HepG2 (cell line): Measurements from ENCODE around the gene CERS4. TPM values are rescaled to one million over a fixed set of nuclear protein-coding genes. Genes with fewer than 3 reads are reported as not detected.

Source experiments
- ADNP ChIP-seq: sonication (generic); formaldehyde crosslinking; IDR thresholded peaks from 2 replicates; pipeline ENCODE4 v1.4.0; 2020; ENCODE audit warnings: missing genetic modification reagents
- CCAR2 ChIP-seq: fragments of 200-400 bp; formaldehyde crosslinking; optimal IDR thresholded peaks from 2 replicates; pipeline ENCODE3; 2018; ENCODE audit warnings: low read depth, mild to moderate bottlenecking, low read length, moderate library complexity
- GATAD1 ChIP-seq: IDR thresholded peaks from 2 replicates; pipeline ENCODE4 v1.6.1; 2016; ENCODE audit warnings: missing genetic modification reagents, missing compliant biosample characterization
- IRX3 ChIP-seq: sonication (generic); formaldehyde crosslinking; IDR thresholded peaks from 2 replicates; pipeline ENCODE4 v1.8.1; 2023; ENCODE audit warnings: mild to moderate bottlenecking, low read depth, missing genetic modification reagents, borderline replicate concordance
- polyA plus RNA-seq, 8 experiments: library from polyadenylated mRNA; depleted of rRNA in 3 of 8; stranded (reverse) in 7 of 8; unstranded in 1 of 8; fragments of >200 nt; fragmentation: Illumina TruSeq in 4 of 8; extraction: Trizol in 4 of 8; gene quantifications; 2 replicates each; pipeline versions ENCODE4 v1.2.1 to v1.2.3, GENCODE V29; 2011 to 2016; ENCODE audit warnings: low read depth in 4 of 8, missing spikeins in 1 of 8, mixed read lengths in 1 of 8; ENCODE audit not compliant: insufficient read depth in 1 of 8
- total RNA-seq, 5 experiments: library from RNA; depleted of rRNA; stranded (reverse); fragments of >200 nt; fragmentation: Illumina TruSeq; extraction: Trizol; gene quantifications; 2 replicates each; pipeline ENCODE4 v1.2.3, GENCODE V29; 2016; ENCODE audit warnings: low read depth in 1 of 5
- TF ChIP-seq, protein P1 (sequence below): sonication (generic); formaldehyde crosslinking; conservative IDR thresholded peaks from 2 replicates; pipeline ENCODE4 v1.8.0; 2022; ENCODE audit warnings: missing genetic modification reagents
- TF ChIP-seq, protein P2 (sequence below): sonication (generic); formaldehyde crosslinking; IDR thresholded peaks from 2 replicates; pipeline ENCODE4 v1.8.0; 2022; ENCODE audit warnings: missing genetic modification reagents, low read depth, mild to moderate bottlenecking, borderline replicate concordance
- TF ChIP-seq, protein P3 (sequence below): fragments of 450-650 bp; IDR thresholded peaks from 2 replicates; pipeline ENCODE4 v1.6.1; 2017; ENCODE audit warnings: mild to moderate bottlenecking
- TF ChIP-seq, protein P4 (sequence below), 2 experiments: IDR thresholded peaks; 2 replicates each; pipeline ENCODE4 v1.6.1; 2011 to 2012; ENCODE audit warnings: low read length in 2 of 2, borderline replicate concordance in 1 of 2, low read depth in 1 of 2, mild to moderate bottlenecking in 1 of 2, moderate library complexity in 1 of 2
- TF ChIP-seq, protein P5 (sequence below): sonication (generic); formaldehyde crosslinking; IDR thresholded peaks from 2 replicates; pipeline ENCODE4 v1.9.0; 2021; ENCODE audit warnings: mild to moderate bottlenecking, missing genetic modification reagents

CERS4 gene
- total and polyA plus RNA-seq, 2 of the 13 experiments (the other 11 are each of a cell fraction or from before 2014, with no cell fraction given) = 74.7 to 83.5 TPM

DNA sequence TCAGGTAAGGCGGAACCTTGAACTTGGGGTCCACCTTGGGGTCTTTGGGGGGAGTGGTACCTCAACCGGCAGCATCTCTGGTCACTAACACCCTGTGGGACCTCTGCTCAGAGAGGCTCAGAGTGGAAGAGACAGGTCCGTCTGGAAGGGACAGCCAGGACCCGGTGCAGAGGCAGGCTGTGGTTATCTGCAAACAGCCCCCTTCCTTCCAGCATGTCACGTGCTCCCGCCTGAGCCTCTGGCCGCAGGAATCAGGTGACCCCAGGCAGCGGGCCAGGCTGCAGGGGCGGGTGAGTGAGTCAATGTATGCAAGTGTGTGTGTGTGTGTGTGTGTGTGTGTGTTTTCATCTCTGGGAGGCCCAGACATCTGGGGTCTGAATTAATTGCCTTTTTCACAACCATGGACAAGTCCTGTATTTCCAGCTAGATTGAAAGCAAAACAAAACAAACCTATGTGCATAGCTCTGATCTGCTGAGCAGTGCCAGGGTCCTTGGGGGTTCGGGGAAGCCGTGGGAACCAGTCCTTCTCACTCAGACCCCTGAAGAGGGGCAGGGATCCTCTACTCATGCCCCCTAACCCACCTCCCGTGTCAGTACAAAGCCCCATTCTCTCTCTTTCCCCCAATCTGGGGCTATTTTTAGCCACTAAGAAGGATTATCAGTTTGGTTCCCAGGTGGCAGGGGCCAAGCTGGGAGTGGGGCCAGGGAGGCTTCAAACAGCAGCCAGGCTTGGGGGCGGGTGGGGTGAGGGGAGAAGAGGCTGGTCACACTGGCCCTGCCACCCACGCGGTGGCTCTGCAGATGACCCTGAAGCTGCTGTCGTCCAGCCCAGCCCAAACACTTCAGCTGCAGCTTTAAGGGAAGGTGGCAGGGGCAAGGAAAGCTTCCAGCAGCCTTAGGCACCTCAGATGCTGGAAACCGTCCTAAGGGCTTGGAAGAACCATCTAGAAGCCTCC, 31.4 kb downstream of the CERS4 start (continued):
- TF ChIP-seq, protein P1, sequence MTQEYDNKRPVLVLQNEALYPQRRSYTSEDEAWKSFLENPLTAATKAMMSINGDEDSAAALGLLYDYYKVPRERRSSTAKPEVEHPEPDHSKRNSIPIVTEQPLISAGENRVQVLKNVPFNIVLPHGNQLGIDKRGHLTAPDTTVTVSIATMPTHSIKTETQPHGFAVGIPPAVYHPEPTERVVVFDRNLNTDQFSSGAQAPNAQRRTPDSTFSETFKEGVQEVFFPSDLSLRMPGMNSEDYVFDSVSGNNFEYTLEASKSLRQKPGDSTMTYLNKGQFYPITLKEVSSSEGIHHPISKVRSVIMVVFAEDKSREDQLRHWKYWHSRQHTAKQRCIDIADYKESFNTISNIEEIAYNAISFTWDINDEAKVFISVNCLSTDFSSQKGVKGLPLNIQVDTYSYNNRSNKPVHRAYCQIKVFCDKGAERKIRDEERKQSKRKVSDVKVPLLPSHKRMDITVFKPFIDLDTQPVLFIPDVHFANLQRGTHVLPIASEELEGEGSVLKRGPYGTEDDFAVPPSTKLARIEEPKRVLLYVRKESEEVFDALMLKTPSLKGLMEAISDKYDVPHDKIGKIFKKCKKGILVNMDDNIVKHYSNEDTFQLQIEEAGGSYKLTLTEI (CRISPR knock-in tag) = no peak
- TF ChIP-seq, protein P2, sequence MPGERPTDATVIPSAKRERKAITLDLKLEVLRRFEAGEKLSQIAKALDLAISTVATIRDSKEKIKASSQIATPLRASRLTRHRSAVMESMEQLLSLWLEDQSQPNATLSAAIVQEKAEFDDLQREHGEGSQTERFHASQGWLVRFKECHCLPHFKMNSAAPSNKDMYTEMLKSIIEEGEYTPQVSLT = no peak
- TF ChIP-seq, protein P3, sequence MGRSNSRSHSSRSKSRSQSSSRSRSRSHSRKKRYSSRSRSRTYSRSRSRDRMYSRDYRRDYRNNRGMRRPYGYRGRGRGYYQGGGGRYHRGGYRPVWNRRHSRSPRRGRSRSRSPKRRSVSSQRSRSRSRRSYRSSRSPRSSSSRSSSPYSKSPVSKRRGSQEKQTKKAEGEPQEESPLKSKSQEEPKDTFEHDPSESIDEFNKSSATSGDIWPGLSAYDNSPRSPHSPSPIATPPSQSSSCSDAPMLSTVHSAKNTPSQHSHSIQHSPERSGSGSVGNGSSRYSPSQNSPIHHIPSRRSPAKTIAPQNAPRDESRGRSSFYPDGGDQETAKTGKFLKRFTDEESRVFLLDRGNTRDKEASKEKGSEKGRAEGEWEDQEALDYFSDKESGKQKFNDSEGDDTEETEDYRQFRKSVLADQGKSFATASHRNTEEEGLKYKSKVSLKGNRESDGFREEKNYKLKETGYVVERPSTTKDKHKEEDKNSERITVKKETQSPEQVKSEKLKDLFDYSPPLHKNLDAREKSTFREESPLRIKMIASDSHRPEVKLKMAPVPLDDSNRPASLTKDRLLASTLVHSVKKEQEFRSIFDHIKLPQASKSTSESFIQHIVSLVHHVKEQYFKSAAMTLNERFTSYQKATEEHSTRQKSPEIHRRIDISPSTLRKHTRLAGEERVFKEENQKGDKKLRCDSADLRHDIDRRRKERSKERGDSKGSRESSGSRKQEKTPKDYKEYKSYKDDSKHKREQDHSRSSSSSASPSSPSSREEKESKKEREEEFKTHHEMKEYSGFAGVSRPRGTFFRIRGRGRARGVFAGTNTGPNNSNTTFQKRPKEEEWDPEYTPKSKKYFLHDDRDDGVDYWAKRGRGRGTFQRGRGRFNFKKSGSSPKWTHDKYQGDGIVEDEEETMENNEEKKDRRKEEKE = no peak
- TF ChIP-seq, protein P4, sequence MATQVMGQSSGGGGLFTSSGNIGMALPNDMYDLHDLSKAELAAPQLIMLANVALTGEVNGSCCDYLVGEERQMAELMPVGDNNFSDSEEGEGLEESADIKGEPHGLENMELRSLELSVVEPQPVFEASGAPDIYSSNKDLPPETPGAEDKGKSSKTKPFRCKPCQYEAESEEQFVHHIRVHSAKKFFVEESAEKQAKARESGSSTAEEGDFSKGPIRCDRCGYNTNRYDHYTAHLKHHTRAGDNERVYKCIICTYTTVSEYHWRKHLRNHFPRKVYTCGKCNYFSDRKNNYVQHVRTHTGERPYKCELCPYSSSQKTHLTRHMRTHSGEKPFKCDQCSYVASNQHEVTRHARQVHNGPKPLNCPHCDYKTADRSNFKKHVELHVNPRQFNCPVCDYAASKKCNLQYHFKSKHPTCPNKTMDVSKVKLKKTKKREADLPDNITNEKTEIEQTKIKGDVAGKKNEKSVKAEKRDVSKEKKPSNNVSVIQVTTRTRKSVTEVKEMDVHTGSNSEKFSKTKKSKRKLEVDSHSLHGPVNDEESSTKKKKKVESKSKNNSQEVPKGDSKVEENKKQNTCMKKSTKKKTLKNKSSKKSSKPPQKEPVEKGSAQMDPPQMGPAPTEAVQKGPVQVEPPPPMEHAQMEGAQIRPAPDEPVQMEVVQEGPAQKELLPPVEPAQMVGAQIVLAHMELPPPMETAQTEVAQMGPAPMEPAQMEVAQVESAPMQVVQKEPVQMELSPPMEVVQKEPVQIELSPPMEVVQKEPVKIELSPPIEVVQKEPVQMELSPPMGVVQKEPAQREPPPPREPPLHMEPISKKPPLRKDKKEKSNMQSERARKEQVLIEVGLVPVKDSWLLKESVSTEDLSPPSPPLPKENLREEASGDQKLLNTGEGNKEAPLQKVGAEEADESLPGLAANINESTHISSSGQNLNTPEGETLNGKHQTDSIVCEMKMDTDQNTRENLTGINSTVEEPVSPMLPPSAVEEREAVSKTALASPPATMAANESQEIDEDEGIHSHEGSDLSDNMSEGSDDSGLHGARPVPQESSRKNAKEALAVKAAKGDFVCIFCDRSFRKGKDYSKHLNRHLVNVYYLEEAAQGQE (IDR thresholded peaks at IDR 0.05; ENCODE audit: borderline replicate concordance in 1 of 2, low read depth in 1 of 2, low read length in 2 of 2) = 0 out of 4 replicates have a peak, but pooled peaks of 1 of the 2 experiments have one; percentile 33
- TF ChIP-seq GATAD1 (CRISPR knock-in tag) (peak; percentile 51; the same call in 1 of the 2 replicates), ADNP (CRISPR knock-in tag) (no peak), CCAR2 (no peak), IRX3 (CRISPR knock-in tag) (no peak)
- TF ChIP-seq, protein P5, sequence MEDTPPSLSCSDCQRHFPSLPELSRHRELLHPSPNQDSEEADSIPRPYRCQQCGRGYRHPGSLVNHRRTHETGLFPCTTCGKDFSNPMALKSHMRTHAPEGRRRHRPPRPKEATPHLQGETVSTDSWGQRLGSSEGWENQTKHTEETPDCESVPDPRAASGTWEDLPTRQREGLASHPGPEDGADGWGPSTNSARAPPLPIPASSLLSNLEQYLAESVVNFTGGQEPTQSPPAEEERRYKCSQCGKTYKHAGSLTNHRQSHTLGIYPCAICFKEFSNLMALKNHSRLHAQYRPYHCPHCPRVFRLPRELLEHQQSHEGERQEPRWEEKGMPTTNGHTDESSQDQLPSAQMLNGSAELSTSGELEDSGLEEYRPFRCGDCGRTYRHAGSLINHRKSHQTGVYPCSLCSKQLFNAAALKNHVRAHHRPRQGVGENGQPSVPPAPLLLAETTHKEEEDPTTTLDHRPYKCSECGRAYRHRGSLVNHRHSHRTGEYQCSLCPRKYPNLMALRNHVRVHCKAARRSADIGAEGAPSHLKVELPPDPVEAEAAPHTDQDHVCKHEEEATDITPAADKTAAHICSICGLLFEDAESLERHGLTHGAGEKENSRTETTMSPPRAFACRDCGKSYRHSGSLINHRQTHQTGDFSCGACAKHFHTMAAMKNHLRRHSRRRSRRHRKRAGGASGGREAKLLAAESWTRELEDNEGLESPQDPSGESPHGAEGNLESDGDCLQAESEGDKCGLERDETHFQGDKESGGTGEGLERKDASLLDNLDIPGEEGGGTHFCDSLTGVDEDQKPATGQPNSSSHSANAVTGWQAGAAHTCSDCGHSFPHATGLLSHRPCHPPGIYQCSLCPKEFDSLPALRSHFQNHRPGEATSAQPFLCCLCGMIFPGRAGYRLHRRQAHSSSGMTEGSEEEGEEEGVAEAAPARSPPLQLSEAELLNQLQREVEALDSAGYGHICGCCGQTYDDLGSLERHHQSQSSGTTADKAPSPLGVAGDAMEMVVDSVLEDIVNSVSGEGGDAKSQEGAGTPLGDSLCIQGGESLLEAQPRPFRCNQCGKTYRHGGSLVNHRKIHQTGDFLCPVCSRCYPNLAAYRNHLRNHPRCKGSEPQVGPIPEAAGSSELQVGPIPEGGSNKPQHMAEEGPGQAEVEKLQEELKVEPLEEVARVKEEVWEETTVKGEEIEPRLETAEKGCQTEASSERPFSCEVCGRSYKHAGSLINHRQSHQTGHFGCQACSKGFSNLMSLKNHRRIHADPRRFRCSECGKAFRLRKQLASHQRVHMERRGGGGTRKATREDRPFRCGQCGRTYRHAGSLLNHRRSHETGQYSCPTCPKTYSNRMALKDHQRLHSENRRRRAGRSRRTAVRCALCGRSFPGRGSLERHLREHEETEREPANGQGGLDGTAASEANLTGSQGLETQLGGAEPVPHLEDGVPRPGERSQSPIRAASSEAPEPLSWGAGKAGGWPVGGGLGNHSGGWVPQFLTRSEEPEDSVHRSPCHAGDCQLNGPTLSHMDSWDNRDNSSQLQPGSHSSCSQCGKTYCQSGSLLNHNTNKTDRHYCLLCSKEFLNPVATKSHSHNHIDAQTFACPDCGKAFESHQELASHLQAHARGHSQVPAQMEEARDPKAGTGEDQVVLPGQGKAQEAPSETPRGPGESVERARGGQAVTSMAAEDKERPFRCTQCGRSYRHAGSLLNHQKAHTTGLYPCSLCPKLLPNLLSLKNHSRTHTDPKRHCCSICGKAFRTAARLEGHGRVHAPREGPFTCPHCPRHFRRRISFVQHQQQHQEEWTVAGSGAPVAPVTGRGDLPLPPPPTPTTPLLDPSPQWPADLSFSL = peak; percentile 92
